ENCODE results near the gene NCBP3.
"Not testable (repeated sequence)": the region's sequence is repeated elsewhere in the genome, so short reads cannot be mapped to it uniquely, and the experiment has no call there.

Gene NCBP3

DNA sequence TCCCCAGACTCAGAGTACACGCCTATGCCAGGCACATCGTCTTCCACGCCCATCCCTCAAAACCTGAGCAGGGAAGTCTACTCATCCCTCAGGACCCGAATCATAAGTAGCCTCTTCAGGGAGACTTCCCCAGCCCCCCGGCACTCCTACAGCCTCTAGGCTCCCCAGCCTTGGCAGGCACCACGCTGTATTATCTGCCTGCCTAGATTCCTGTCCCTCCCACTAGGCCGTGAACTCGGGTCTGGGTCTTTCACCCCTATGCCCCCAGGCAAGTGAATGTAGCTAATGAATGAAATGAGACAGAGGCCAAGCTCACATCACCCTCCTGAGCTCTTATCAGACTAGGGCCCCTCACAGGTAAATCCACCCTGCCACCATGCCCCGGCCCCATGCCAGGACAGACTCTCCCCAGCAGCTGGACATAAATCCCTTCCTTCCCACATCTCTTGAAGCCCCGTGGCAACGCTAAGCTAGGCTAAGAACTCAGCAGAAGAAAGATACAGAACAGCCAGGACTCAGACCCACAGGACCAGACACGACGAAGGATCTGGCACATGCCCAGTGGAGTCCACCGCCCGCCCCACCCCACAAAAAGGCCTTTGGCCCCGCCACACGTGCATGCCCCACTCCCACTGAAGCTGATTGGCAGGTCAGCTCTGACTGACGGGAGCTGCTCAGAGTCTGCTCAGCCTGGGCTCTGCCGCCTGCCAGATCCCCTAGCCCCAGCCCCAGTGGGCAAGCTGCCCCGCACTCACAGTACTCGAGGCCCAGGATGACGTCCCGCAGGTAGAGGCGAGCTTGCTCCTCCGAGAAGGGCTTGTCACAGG is 33.8 kb upstream of the NCBP3 start:
- DNase-seq, result no peak

- DNase-seq, result no peak
Measured at GRCh38 chr17:3879186-3879585, 33.1 kb upstream of the NCBP3 start.

GRCh38 chr17:3877220-3877619 is 31.2 kb upstream of the NCBP3 start:
- DNase-seq, result no peak

DNA sequence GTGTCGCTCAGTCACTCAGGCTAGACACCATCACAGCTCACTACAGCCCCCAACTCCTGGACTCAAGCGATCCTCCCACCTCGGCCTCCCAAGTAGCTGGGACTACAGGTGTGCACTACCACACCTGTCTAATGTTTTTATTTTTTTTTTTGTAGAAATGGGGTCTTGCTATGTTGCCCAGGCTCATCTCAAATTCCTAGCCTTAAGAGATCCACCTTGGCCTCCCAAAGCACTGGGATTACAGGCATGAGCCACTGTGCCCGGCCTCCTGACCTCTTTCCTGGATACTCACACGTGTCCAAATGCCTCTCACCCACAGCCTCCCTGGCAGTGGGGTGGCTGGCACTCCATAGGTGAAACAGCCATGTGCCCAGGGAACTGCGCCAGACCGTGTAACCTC is 29.3 kb upstream of the NCBP3 start:
- no peak for DNase-seq

DNA sequence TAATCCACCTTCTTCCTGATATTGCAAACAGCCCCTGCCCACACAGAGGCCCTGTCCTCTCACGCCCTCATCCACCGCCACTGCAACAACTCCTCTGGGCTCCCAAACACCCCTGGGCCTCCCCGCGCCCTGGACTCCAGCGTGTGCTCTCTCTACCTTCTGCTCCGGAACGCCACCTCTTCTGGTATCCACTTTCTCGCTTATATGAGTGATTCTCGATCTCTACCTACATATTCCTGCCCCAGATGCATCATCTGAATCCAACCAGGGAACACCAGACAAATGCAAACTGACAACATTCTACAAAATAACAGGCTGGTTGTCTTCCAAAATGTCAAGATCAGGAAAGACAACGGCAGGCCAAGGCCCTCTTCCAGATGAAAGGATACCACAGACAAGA is 27.8 kb upstream of the NCBP3 start:
- no peak for DNase-seq

DNA sequence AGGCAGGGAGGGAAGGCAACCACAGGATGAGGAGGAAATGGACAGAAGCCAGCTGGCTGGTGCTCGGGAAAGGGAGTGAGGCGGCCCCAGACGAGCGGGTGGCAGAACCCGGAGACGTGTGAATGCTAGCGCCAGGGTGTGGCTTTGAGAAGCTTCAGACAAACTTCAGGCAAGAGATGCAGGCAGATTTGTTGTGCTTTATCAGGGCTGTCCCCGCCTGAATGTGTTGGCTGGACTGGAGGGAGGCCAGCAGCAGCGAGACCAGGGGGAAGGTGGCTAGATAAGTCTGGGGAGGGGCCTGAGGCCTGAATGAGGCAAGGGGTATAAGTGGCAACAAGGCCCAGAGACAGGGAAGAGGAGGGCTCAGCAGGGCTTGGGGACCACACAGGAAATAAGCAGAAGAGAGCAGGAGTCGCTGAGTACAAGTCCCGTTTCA is 24.8 kb upstream of the NCBP3 start:
- DNase-seq, result no peak

DNA sequence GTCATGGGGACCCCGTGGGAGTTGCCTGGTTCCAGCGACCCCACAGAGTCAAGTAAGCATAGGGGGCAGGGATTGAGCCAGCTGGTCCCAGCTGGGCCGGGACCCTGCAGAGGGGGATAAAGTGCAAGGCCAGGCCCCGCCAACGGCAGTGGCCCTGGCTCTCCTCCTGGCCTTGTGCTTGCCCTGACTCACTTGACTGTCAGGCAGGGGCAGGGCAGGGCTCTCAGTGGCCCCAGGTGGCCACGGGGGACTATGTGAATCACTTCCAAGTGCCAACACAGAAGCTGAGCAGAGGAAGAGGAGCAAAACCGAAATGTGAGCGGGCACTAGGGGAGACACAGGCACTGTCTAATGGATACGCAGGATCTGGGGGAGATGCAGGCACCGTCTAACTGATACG is 21.6 kb upstream of the NCBP3 start:
- DNase-seq, result no peak

DNA sequence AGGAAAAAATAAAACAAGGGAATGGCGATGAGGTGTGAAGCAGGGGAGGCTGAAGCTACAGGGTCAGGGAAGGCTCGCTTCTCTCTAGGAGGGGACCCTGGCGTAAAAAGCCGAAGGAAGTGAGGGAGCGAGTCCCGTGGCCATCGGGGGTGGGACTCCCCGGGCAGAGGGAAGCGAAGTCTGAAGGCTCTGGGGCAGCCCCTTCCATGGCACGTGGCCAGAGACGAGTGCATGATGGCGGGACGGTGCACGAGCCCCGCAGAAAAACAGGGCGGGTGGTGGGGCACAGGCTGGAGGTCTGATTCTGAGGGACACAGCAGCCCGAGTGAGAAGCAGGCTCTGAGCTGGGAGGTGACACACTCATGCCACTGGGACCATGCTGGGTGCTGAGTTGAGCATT is 21.1 kb upstream of the NCBP3 start:
- DNase-seq, result no peak

DNA sequence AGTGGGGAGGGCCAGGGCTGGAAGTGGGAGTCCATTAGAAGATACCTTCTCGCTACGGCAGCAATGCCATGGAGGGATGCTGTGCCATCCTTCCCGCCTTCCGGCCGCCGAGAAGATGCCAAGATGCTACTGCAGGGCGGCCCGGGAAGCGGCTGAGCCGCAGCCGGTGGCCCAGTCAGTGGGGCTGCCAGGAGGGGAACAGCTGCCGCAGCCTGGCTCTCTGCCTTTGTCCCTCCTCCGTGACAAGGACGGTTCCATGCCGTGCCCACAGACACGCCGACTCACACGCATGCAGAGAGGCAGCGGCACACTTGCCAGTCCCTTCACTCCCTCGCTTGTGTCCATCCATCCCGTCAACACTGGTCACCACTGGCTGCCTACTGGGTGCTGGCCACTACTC is 20.2 kb upstream of the NCBP3 start:
- no peak for DNase-seq

DNA sequence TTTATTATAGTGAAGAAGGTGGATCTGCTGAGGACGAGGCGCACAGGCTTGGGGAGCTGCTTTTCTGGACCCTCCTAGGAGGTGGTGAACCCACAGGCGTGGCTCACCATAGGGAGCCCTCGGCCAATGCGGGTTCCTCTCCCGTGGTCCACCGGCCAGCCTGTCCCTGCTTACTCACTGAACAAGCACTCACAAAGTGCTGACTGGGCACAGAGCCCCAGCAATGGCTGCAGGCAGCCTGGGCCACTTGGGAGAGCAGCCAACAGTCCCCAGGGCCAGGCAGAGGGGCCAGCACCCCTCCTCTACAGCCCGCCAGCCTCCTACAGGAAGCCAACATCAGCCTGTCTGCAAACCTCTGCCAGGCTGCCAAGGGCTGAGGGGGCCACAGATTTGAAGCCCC is 19.1 kb upstream of the NCBP3 start:
- DNase-seq, result no peak

DNA sequence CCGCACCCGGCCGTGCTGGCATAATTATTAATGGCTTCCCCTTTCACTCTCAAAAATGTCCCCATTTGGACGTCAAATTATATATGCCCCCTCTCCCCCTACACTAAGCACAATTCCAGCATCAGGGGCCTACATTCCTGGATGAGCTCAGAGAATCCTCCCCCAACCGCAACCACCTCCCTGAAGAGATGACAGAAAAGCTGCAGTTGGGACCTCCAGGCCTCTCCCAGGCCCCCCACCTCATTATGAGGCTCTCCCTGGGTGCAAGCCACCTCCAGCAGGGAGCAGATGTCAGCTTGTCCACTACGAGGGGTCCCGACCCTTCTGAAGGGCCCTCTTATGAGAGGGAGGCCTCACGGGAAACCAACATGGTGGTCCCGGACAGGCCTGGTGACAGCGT is 18.5 kb upstream of the NCBP3 start:
- no peak for DNase-seq

DNA sequence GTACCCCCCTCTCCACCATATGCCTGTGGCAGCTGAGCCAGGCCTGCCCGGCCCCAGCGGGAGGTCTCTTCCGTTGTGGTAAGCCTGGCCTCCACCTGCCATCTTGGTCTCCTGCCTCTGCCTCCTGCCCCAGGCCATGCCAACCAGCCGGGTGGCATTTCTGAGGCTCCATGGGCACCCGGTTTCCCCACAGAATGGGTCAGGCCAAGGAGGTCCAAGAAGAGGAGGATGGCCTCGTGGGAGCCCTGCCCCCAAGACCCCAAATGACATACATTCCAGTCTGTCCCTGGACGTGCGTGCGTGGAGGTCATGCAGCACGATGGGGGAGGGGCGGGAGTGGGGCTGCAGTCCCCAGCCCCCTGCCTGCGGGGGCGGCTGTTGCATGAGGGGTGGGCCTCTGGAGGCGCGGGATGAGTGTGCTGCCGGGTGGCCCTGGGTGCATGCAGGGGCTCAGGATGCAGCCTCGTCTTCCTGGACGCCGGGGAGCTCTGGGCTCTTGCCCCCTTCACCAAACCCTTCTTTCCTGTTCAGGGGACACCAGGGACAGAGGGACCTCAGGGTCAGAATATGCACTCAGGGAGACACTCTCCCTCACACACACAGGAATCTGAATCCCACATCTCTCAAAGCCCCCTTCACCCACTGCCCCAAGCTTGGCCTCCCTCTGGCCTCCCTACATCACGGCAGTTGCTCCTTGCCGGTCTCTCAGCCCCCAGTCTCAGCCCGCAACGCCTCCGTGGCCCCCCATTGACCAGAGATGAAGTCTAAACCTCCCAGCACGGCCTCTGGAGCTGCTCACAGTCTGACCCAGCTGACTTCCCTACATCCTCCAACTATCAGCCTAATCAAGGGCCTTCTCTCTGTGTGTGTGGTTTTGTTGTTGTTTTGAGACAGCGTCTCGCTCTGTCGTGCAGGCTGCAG is 16.0 kb upstream of the NCBP3 start:
- DNase-seq, result no peak

GRCh38 chr17:3860939-3861700 is 15.1 kb upstream of the NCBP3 start:
- DNase-seq, result no peak

DNA sequence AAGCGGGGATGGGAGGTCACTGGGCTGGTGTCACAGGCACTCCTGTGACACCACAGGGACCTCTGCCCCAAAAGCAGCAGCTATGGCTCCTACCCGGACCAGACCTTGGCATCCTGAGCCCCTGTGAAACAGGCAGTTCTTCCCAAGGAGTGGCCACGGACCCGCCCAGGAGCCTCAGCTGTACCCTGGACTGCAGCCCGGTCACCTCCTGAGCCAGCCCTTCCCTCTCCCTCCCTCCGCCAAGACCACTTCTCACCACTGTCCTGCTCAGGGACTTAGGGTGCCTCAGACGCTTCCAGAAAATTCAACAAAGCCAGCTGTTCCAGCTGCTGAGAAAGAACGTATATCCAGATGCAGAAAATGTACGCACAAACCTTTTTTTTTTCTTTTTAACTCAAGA is 13.9 kb upstream of the NCBP3 start:
- DNase-seq, result no peak

DNA sequence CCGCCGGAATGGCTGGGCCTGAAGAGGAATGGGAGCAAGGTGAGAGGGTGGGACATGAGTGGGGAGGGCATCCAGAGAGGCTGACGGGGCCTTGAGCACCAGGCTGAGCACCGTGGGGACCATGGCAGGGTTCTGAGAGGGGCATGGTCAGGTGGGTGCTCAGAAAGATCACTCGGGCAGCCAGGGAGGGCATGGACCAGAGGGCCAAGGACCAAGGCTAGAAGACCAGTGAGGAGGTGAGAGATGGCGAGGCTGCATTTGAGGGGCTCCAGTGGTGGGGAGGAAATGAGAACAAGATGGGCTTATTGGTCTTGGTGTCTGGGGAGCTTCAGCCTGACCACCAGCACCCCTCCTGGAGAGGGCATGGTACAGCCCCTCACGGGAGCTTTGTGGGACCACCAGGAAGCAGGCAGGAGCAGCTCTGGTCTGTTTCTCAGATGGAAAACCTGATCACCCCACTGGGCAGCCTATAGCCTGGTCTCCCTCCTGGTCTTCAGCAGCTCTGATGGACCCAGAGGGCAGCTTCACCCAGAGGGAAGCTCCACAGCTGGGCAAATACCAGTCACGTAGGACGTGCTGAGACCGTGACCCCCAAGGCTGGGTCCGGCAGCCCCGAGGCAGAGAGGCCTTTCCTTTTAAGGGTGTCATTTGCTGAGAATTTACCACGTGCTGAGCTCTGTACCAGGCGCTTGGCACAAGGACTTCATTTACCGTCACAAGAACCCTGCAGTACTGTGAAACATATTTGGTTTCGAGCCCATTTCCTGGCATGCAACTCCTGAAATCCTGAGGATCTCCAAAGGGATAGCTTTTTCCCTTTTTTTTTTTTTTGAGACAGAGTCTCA is 11.4 kb upstream of the NCBP3 start:
- no peak for DNase-seq

- not testable (repeated sequence) for DNase-seq
Measured at GRCh38 chr17:3854204-3854603, 8.2 kb upstream of the NCBP3 start.

DNA sequence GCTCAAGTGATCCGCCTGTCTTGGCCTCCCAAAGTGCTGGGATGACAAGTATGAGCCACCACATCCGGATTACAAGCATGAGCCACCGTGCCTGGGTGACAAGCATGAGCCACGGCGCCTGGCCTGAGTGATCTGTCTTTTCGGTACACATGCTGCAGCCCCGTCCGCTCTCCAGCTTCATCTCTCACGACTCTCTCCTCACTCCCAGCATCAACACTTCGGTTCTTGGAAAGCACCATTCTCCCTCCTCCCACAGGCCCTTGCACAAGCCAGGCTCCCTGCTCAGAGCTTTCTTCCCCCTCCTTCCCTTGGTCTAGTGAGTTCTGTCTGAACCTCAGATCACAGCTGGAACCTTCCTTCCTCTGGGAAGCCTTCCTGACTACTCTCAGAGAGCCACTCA is 6.5 kb upstream of the NCBP3 start:
- DNase-seq, result no peak

- no peak for DNase-seq
Measured at GRCh38 chr17:3851461-3852100, 5.5 kb upstream of the NCBP3 start.

GRCh38 chr17:3848229-3848835 is 2.3 kb upstream of the NCBP3 start:
- DNase-seq, result no peak

- no peak for DNase-seq
Measured at GRCh38 chr17:3847165-3847670, 1.2 kb upstream of the NCBP3 start.
